Adrenal gland (tissue), 12 donors: ENCODE results near the gene TRPV3. TPM values are rescaled to one million over a fixed set of nuclear protein-coding genes. Genes with fewer than 3 reads are reported as not detected.

Source experiments
- DNase-seq, 7 donors: peaks; one replicate each; pipeline ENCODE4 v3.0.0-alpha.2; 2019 to 2020
- H3K27ac ChIP-seq, 5 donors: fragments of 200-600 bp; sonication (generic) in 4 of 5; 1 replicate in 3 of 5; 2 replicates in 2 of 5; pipeline versions ENCODE4 v1.5.1 to v1.8.0; 2016 to 2020; ENCODE audit warnings: mild to moderate bottlenecking in 1 of 5
- H3K27me3 ChIP-seq: fragments of 200-600 bp; 2 replicates; pipeline ENCODE4 v1.8.0; 2021
- H3K36me3 ChIP-seq, 2 donors: fragments of 200-600 bp; replicated peaks in 1 of 2; 1 replicate in 1 of 2; 2 replicates in 1 of 2; pipeline versions ENCODE4 v1.5.1 to v1.8.0; 2018 to 2022
- H3K4me1 ChIP-seq, 2 donors: fragments of 200-600 bp; replicated peaks in 1 of 2; 1 replicate in 1 of 2; 2 replicates in 1 of 2; pipeline versions ENCODE4 v1.5.1 to v1.8.0; 2018 to 2021
- H3K4me3 ChIP-seq, 4 donors: fragments of 200-600 bp; sonication (generic) in 3 of 4; one replicate each; pipeline ENCODE4 v1.5.1; 2016 to 2018
- H3K9me3 ChIP-seq, 3 donors: fragments of 200-600 bp; sonication (generic) in 1 of 3; replicated peaks in 1 of 3; 1 replicate in 2 of 3; 2 replicates in 1 of 3; pipeline versions ENCODE4 v1.5.1 to v1.8.0; 2016 to 2021
- POLR2A ChIP-seq, 2 donors: fragments of 450-650 bp; IDR thresholded peaks; one replicate each; pipeline ENCODE4 v1.6.1; 2017; ENCODE audit warnings: antibody characterized with exemption in 2 of 2, mild to moderate bottlenecking in 2 of 2, moderate library complexity in 1 of 2
- WGBS, 4 donors: extraction: QIAGEN DNeasy Blood & Tissue Kit in 2 of 4; methylation state at CpG; one replicate each; pipeline versions ENCODE4 v1.1.5 to v1.1.7; 2013 to 2017; 5-methylcytosine and 5-hydroxymethylcytosine counted together
- intact Hi-C, 2 donors: fragments of 100-400 bp; cut with DNase I; formaldehyde crosslinking; loops; one replicate each; pipeline versions ENCODE4 v1.14.1 to v1.15.0; 2022 to 2023
- polyA plus RNA-seq, 3 donors: library from polyadenylated mRNA; stranded (reverse); fragments of 200-250 nt in 2 of 3; fragments of 350-450 nt in 1 of 3; fragmentation: Illumina TruSeq in 1 of 3; extraction: RNeasy Lipid Tissue Mini Kit (QIAGEN cat#74804) in 1 of 3; gene quantifications; one replicate each; pipeline ENCODE4 v1.2.3, GENCODE V29; 2013 to 2014
- total RNA-seq, 9 donors: library from RNA; depleted of rRNA in 4 of 9; stranded (reverse); fragments of >200 nt in 4 of 9; fragments of 120-200 nt in 1 of 9; fragmentation: NEBNext Ultra II Directional in 1 of 9; extraction: Animal tissue kit (Norgen Biotek cat#: 25700) in 1 of 9; gene quantifications; one replicate each; pipeline versions ENCODE4 v1.1.0 to v1.2.4, GENCODE V29; 2013 to 2023
- TF ChIP-seq, protein P1 (sequence below), 6 experiments: fragments of 450-650 bp in 4 of 6; fragments of 200-600 bp in 2 of 6; sonication (generic) in 1 of 6; IDR thresholded peaks; 1 replicate in 5 of 6; 2 replicates in 1 of 6; pipeline versions ENCODE4 v1.5.1 to v1.8.0; 2016 to 2021; ENCODE audit warnings: antibody characterized with exemption in 6 of 6, mild to moderate bottlenecking in 2 of 6, moderate library complexity in 1 of 6
- donor health status: healthy with polysubstance abuse.
- donor health status: Bipolar disorder and iron deficiency.
- donor health status: DM: yes; HTN: yes; CAD: no.
- donor health status: DM: no; HTN: no; CAD: no.
- donor health status: DM: no; HTN: no; CAD: no.
- donor health status: DM: yes; HTN: yes; CAD: no.

Gene TRPV3
- total and polyA plus RNA-seq, 12 donors, result 0.14 to 1.4 (median 0.41) TPM

DNA sequence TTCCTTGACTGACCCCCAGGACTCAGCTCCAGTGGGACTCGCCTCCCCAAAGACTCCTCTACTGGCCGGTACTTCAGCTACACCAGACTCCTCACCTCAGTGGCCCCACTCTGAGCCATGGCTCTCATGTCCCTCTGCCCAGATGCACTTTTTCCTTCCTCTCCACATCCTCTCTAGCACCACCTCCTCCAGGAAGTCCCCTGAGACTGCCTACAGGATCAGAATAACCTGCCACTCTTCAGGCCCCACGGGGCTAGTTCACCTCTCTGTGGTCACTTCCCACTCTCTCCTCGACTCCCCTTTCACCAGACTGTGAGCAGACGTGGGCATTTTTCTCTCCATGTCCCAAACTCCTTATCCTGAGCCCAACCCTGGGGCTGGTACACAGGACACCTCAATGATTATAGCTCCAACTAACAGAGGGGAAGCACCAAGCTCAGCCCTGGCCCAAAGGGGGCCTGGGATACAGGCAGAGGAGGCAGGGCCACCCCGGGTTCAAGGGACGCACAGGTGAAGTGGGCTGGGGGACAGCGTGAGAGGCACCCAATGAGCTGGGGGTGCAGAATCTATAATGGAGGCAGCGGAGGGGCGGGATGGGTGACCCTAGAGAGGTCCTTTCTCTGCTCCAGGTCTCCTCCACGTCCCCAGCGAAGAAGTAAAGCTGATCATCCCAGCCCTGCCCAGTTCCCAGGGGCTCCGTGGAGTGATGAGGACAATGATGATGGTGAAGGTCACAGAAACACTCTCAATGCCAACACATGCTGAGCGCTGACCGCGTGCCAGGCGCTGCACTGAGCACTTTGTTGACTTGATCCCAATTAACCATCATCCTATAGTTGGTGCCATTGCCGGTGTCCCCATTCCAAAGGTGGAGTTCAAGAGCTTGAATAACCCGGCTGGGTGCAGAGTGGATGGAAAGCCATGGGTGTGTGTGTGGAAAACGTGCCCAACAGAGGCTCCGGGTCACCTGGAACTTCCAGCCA lies 3.9 kb downstream of the TRPV3 start:
- Histone ChIP-seq H3K36me3 (no peaks in the 10 kb centered on the region), H3K4me3 (no peak overlapping the region), H3K4me1 (no peaks in the 10 kb centered on the region), H3K9me3 (no peaks in the 10 kb centered on the region), H3K27ac (no peak overlapping the region), H3K27me3 (no peaks in the 10 kb centered on the region)
- TF ChIP-seq, protein P1, sequence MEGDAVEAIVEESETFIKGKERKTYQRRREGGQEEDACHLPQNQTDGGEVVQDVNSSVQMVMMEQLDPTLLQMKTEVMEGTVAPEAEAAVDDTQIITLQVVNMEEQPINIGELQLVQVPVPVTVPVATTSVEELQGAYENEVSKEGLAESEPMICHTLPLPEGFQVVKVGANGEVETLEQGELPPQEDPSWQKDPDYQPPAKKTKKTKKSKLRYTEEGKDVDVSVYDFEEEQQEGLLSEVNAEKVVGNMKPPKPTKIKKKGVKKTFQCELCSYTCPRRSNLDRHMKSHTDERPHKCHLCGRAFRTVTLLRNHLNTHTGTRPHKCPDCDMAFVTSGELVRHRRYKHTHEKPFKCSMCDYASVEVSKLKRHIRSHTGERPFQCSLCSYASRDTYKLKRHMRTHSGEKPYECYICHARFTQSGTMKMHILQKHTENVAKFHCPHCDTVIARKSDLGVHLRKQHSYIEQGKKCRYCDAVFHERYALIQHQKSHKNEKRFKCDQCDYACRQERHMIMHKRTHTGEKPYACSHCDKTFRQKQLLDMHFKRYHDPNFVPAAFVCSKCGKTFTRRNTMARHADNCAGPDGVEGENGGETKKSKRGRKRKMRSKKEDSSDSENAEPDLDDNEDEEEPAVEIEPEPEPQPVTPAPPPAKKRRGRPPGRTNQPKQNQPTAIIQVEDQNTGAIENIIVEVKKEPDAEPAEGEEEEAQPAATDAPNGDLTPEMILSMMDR (IDR thresholded peaks at IDR 0.05), result no peak
- TF ChIP-seq POLR2A (IDR thresholded peaks at IDR 0.05), result no peak
- whole genome bisulfite sequencing, 4 donors, result 72 to 81% (median 73%) methylated on average over 14 to 21 of the region's 21 CpGs
- no peak for DNase-seq
- intact Hi-C loops, result no loop called here

DNA sequence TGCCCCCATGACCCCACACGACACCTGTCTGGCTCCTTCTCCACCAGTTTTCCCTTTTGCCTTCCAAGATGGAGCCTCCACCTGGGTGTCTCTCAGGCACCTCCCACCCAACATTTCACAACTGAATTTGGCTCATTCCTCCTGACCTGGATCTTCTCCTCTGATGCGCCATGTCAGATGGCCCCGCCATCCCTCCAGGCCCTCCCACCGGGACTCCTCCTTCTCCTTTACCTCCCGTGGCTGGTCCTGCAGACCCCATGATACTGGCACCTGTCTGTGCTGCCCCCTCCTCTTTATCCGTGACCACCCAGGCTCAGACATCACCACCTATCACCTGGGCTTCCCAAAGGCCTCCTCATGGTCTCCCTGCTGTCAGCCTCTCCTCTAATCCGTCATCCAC lies 4.7 kb downstream of the TRPV3 start:
- no peaks in the 10 kb centered on the region for H3K36me3 ChIP-seq
- H3K27me3 ChIP-seq, result no peaks in the 10 kb centered on the region
- no peak for DNase-seq
- 81 to 84% (median 82%) methylated on average over 7 of the region's 7 CpGs for WGBS, 4 donors
- intact Hi-C loops, result no loop called here
- no peaks in the 10 kb centered on the region for H3K9me3 ChIP-seq
- no peak overlapping the region for H3K4me3 ChIP-seq
- H3K4me1 ChIP-seq, result no peaks in the 10 kb centered on the region
- no peak overlapping the region for H3K27ac ChIP-seq
- TF ChIP-seq, protein P1 (IDR thresholded peaks at IDR 0.05), result no peak
- no peak for TF ChIP-seq POLR2A (IDR thresholded peaks at IDR 0.05)

DNA sequence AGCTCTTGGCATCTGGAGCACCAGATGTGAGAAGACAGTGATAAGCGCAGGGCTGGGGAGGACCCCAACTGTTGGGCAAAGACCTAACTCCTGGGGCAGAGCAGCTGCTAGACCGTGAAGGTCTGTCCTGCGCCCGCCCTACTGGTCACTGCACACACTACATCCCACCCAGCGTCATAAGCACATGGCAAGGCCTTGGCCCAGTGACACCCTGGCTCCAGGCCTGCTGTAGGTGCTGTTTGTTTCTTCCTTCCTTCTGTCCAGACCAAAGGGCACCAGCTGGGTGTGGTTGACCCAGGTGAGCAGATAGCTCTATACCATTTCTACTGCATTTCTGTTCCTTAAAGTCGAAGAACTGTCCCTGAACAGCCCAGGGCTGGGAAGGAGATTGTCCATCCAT lies 6.4 kb downstream of the TRPV3 start:
- intact Hi-C loops, result no loop called here
- Histone ChIP-seq H3K27me3 (no peaks in the 10 kb centered on the region), H3K27ac (no peak overlapping the region), H3K4me3 (no peak overlapping the region), H3K9me3 (no peaks in the 10 kb centered on the region), H3K36me3 (no peaks in the 10 kb centered on the region), H3K4me1 (no peaks in the 10 kb centered on the region)
- WGBS, 4 donors, result 87 to 93% (median 90%) methylated on average over 6 of the region's 6 CpGs
- TF ChIP-seq, protein P1 (IDR thresholded peaks at IDR 0.05), result no peak
- DNase-seq, result no peak

DNA sequence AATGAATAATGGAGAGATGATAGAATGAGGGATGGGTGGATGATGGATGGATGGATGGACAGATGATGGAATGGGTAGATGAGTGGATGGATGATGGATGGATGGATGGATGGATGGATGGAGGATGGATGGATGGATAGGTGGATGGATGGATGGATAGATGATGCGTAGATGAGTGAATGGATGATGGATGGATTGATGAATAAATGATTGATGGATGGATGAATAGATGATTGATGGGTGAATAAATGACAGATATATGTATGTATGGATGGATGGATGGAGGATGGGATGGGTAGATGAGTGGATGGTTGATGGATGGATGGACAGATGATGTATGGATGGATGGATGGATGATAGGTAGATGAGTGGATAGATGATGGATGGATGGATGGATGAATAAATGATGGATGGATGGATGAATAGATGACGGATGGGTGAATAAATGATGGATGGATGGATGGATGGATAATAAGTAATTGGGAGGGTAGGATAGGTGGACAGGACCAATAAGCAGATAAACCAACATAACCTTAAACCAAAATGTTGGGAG lies 7.9 kb downstream of the TRPV3 start:
- H3K27ac ChIP-seq, result no peak overlapping the region
- intact Hi-C loops, result no loop called here

More for the DNA sequence above, 7.9 kb downstream of the TRPV3 start:
- WGBS, 4 donors, result 82 to 90% (median 89%) methylated on average over 2 of the region's 2 CpGs
- DNase-seq, result no peak
- no peak for TF ChIP-seq POLR2A (IDR thresholded peaks at IDR 0.05)
- TF ChIP-seq, protein P1 (IDR thresholded peaks at IDR 0.05), result no peak
- Histone ChIP-seq H3K9me3 (no peaks in the 10 kb centered on the region), H3K36me3 (no peaks in the 10 kb centered on the region), H3K27me3 (no peaks in the 10 kb centered on the region), H3K4me3 (no peak overlapping the region), H3K4me1 (no peaks in the 10 kb centered on the region)
